SKM-1 (cell line): ENCODE measurements around the gene CSKMT.
"Not testable (repeated sequence)": the region's sequence is repeated elsewhere in the genome, so short reads cannot be mapped to it uniquely, and the experiment has no call there.

Source experiments
- DNase-seq: peaks from one replicate; lab custom pipeline; 2025; ENCODE audit not compliant: unreplicated experiment; lab: John Stamatoyannopoulos, UW

CSKMT gene

GRCh38 chr11:62654297-62654696 lies 10.8 kb upstream of the CSKMT start:
- DNase-seq = no peak

DNA sequence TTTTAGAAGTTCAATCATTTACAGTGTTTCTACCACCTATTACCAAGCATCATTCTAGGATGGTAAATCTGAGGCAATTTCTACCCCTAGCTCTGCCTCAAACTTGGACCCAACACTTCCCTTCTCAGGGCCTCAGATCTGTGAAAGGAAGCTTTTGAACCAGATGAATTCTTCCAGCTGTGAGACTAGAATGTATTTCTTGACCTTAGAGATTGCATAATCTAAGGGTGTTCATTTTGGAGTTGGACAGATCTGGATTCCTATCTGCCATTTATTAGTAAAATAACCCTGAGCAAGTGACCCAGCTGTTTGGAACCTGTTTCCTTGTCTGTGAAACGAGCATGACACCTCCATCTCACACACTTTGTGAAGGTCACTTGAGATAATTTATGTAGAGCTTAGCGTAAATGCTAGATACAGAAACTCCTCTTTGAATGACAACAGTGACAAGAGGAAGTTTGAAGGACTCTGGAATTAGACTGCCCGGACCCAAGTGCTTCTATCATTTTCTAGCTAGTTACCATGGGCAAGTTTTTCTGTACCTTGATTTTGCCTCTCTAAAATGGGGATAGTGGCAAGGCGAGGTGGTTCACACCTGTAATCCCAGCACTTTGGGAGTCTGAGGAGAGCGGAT lies 8.2 kb upstream of the CSKMT start:
- DNase-seq = no peak

DNA sequence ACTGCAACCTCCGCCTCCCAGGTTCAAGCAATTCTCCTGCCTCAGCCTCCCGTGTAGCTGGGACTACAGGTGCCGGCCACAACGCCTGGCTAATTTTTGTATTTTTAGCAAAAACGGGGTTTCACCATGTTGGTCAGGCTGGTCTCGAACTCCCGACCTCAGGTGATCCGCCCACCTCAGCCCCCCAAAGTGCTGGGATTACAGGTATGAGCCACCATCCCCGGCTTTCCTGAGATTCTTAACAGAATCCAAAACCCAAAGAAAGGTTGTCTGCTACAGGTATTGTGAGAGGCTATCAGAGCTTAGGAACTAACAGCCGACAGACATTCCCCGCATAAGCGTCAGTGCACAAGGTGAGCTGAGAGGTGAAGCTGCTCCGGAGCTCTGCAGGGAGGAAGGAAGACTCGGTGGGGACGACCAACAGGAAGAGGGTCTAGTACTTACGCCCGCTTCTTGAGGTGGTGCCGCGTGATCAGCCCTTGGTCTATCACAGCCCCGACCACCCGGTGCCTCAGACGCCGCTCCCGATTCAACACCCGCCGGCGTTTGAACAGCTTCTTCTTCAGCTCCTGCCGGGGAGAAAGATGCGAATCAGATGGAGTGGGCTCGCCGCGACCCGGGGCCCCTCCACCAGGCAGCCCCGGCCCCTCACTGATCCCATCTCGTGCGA lies 572 bp upstream of the CSKMT start:
- no peak for DNase-seq

GRCh38 chr11:62665599-62666258 lies 617 bp downstream of the CSKMT start:
- no peak for DNase-seq

DNA sequence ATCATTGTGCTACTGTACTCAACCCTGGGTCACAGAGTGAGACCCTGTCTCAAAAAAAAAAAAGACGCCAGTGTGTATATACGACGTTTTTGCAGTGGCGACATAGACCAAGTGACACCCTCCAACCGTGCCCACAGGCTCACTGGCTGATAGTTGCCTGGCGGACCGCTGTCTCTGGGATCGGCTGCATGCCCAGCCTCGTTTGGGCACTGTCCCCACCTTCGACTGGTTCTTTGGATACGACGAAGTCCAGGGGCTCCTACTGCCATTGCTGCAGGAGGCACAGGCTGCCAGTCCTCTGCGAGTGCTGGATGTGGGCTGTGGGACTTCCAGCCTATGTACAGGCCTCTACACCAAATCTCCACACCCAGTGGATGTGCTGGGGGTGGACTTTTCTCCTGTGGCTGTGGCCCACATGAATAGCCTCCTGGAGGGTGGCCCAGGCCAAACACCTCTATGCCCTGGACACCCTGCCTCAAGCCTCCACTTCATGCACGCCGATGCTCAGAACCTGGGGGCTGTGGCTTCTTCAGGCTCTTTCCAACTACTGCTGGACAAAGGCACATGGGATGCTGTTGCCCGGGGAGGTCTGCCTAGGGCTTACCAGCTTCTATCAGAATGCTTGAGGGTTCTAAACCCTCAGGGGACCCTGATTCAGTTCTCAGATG lies 1.3 kb downstream of the CSKMT start:
- DNase-seq = no peak

DNA sequence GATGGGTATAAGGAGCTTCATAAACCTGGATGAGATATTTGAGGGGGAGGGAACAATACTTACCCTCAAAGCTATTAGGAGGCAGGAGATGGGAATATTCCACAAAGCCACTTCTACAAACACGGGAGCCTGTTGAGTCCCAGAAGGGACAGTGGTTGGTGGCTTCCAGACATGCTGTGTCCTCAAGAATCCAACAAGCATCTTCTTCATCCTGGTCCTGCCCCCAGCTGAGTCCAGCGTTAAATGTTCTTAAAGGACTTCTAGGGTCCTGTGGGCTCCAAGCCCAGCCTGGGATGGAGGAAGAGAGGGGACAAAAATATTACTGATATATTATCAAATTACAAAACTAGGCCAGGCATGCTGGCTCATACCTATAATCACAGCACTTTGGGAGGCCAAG lies 2.3 kb downstream of the CSKMT start:
- no peak for DNase-seq

GRCh38 chr11:62669420-62670161 lies 4.5 kb downstream of the CSKMT start:
- no peak for DNase-seq

DNA sequence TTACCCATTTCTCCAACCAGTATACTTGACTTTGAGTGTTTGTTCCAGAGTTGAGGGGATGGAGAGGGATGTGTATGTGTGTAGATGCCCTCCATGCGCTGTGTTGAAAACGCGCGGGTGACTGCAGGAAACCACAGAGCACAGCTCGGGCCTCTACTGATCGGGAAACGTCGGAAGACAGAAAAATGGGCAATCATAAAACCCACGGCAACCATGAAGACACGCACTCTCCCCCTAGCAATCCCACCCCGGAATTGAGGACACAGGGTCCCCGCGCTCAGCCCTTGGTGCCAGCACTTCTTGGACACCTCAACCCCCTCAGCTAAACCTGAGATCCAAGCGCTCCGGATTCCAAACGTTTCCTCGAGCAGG lies 6.1 kb downstream of the CSKMT start:
- DNase-seq = no peak

DNA sequence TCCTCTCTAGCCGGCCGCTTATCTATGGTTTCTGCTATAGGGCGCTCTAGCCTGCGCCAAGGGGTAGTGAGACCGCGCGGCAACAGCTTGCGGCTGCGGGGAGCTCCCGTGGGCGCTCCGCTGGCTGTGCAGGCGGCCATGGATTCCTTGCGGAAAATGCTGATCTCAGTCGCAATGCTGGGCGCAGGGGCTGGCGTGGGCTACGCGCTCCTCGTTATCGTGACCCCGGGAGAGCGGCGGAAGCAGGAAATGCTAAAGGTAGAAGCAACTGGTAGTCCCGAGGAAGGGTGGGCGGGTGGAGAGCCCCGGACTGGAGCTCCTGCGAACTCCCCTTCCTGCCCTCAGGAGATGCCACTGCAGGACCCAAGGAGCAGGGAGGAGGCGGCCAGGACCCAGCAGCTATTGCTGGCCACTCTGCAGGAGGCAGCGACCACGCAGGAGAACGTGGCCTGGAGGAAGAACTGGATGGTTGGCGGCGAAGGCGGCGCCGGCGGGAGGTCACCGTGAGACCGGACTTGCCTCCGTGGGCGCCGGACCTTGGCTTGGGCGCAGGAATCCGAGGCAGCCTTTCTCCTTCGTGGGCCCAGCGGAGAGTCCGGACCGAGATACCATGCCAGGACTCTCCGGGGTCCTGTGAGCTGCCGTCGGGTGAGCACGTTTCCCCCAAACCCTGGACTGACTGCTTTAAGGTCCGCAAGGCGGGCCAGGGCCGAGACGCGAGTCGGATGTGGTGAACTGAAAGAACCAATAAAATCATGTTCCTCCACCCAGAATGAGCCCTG lies 6.7 kb downstream of the CSKMT start, which contains the start of the genes LBHD1 and UQCC3:
Gene LBHD1 (minus strand): TSS at position 660 of the 782 bp plus-strand sequence. CDS start 2,236 bp downstream, outside the sequence.
Gene UQCC3 (plus strand): TSS at position 66 of the 782 bp plus-strand sequence. CDS start 73 bp downstream, at position 139.
- DNase-seq = peak; percentile 67

GRCh38 chr11:62673196-62673525 lies 8.0 kb downstream of the CSKMT start:
- DNase-seq = no peak

- not testable (repeated sequence) for DNase-seq
These were observed 10.3 kb downstream of the CSKMT start for GRCh38 chr11:62675415-62675814.

GRCh38 chr11:62676698-62677097 lies 11.6 kb downstream of the CSKMT start:
- no peak for DNase-seq

- DNase-seq = no peak
These were observed 12.0 kb downstream of the CSKMT start for GRCh38 chr11:62677156-62677555.

DNA sequence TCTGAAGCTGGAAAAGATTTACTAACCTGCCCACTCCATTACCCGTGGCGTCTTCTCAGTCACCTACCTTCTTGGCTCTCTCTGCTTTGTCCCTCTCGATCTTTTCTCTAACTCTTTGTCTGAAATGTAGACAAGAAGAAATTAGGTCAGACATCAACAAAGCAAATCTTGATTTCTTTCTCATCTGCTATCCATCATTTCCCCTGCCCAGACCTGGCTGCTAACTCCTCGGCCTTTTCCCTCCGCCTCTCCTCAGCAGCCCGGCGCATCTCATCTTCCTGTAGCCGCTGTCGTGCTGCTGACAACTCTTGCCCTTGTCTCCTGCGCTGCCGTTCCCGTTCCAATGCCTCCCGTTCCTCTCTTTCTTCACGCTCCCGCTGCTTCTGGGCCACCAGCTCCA lies 12.6 kb downstream of the CSKMT start:
- no peak for DNase-seq

- DNase-seq = no peak
These were observed 13.3 kb downstream of the CSKMT start for GRCh38 chr11:62678433-62678769.

- DNase-seq = peak; percentile 82
These were observed 13.9 kb downstream of the CSKMT start, which contains the start of gene UBXN1 for GRCh38 chr11:62678770-62679696. UBXN1 (minus strand) TSS chr11:62679073; CDS start chr11:62678923, 150 bp downstream.

DNA sequence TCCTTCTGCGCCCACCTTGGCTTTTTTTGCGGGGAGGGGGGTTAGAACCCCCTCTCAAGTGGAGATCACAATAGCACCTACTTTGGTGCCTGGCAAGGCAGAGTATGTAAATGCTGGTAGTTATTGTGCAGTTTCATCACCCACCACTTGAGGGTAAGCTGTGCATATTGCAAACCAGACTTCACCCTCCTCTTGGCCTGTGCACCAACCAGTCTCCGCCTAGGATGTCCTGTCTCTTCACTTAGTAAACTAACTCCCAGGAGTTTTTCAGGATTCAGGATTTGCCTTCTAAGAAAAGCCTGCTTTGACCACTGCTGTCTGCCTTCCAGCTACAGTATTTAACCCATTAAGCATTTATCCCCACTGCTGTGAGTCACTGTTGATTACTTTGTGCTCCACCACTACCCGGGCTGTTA lies 15.7 kb downstream of the CSKMT start:
- DNase-seq = peak; percentile 65

DNA sequence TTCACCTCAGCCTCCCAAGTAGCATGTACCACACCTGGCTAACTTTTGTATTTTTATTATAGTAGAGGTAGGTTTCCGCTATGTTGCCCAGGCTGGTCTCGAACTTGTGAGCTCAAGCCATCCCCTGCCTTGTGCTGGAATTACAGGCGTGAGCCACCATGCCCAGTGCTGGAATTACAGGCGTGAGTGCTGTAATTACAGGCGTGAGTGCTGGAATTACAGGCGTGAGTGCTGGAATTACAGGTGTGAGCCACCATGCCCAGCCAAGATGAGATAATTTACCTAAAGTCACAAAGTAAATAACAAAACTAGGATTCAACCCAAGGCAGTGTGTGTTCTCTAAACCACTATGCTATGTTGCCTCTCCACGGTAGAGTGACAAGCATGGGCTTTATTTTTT lies 17.4 kb downstream of the CSKMT start:
- DNase-seq = no peak
